ENCODE results near the gene MAP3K4.

Gene MAP3K4

DNA sequence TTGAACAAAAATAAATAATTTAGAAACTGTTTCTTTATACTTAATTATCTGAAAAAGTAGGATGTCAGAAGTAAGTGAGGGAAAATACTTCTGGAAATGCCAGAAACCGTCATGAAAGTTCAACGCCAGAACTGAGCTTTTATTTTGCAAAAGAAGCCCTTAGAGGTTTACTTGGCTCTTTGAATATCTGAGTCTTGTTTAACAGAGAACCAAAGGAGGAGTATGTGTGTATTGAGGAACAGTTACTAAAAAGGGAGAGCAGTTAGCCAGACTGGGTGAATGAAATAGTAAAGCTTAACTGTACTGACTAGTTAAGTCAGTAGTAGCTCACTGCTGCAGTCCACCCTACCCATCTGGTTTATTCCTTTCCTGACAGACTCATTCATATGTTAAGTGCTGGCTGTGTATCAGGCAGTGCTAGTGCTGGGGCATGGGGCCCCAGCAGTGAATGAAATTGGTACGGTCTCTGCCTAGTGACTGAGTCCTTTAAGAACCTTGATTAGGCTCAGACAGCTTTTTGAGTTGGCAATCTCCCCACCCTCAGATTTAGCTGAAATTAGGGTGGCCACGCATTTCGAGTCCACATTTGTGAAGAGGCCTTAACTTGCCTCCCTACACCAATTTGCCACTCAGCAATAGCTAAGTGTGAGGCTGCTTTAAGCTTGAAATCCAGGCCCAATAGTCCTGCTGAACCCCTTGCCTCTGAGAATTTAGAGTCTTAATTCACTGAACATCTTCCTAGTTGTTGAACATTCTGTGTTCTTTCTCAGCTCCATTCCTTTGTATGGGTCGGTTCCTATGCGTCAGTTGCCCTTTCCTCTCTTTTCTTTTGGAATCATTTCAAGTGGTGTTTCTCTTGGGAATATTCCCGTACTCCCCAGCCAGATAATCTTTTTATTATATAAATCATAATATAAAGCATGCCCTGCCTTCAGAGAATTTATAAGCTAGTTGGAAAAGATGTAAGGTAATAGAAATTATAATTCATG is 20.2 kb downstream of the MAP3K4 start:
- H3K4me3 ChIP-seq (replicated peaks in 1 of 2; ENCODE audit: low read depth in 2 of 2, low read length in 2 of 2) = no peak overlapping the region
- peak; percentile 71 to 82 for DNase-seq (ENCODE audit: low read depth in 2 of 2)
- TF ChIP-seq, protein P1, sequence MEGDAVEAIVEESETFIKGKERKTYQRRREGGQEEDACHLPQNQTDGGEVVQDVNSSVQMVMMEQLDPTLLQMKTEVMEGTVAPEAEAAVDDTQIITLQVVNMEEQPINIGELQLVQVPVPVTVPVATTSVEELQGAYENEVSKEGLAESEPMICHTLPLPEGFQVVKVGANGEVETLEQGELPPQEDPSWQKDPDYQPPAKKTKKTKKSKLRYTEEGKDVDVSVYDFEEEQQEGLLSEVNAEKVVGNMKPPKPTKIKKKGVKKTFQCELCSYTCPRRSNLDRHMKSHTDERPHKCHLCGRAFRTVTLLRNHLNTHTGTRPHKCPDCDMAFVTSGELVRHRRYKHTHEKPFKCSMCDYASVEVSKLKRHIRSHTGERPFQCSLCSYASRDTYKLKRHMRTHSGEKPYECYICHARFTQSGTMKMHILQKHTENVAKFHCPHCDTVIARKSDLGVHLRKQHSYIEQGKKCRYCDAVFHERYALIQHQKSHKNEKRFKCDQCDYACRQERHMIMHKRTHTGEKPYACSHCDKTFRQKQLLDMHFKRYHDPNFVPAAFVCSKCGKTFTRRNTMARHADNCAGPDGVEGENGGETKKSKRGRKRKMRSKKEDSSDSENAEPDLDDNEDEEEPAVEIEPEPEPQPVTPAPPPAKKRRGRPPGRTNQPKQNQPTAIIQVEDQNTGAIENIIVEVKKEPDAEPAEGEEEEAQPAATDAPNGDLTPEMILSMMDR (IDR thresholded peaks at IDR 0.05; ENCODE audit: low read depth, low read length) = no peak

DNA sequence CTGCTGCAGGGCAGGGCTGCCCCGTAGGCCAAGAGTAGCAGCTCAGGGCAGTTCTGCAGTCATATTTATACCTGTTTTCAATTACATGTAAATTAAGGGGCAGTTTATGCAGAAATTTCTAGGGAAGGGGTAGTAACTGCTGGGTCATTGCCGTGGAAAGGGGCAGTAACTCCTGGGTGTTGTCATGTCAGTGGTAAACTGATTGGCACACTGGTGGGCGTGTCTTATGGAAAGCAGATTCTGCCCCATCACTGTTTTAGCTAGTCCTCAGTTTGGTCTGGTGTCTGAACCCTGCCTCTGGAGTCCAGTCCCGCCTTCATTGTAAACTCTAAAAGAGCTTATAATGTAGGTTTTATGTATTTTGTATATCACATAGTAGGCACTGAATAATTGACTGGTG is 22.1 kb downstream of the MAP3K4 start:
- H3K4me3 ChIP-seq (replicated peaks in 1 of 2; ENCODE audit: low read depth in 2 of 2, low read length in 2 of 2) = no peak overlapping the region
- TF ChIP-seq, protein P1 (IDR thresholded peaks at IDR 0.05; ENCODE audit: low read depth, low read length) = no peak
- no peak for DNase-seq (ENCODE audit: low read depth in 2 of 2)

- TF ChIP-seq, protein P1 (IDR thresholded peaks at IDR 0.05; ENCODE audit: low read depth, low read length) = no peak
- DNase-seq (ENCODE audit: low read depth in 2 of 2) = no peak
- no peak overlapping the region for H3K4me3 ChIP-seq (replicated peaks in 1 of 2; ENCODE audit: low read depth in 2 of 2, low read length in 2 of 2)
Measured at GRCh38 chr6:161017766-161018564, 26.4 kb downstream of the MAP3K4 start.

DNA sequence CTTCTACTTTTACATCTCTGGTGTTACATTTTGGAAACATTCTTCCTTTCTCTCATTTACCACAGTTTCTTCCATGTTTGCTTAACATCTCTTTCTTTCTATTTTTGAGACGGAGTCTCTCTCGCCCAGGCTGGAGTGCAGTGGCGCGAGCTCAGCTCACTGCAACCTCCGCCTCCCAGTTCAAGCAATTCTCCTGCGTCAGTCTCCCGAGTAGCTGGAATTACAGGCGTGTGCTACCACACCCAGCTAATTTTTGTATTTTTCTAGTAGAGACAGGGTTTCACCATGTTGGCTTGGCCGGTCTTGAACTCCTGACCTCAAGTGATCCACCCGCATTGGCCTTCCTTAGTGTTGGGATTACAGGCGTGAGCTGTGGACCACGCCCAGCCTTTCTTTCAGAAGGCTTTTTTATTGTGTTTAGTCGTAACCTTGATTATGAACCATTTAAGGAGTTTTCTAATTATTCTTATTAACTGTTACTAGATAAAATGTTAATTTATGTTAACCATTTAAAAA is 27.8 kb downstream of the MAP3K4 start:
- TF ChIP-seq, protein P1 (IDR thresholded peaks at IDR 0.05; ENCODE audit: low read depth, low read length) = no peak
- no peak overlapping the region for H3K4me3 ChIP-seq (replicated peaks in 1 of 2; ENCODE audit: low read depth in 2 of 2, low read length in 2 of 2)
- DNase-seq (ENCODE audit: low read depth in 2 of 2) = no peak

GRCh38 chr6:161021543-161021942 is 30.0 kb downstream of the MAP3K4 start:
- no peak for DNase-seq (ENCODE audit: low read depth in 2 of 2)
- TF ChIP-seq, protein P1 (IDR thresholded peaks at IDR 0.05; ENCODE audit: low read depth, low read length) = no peak
- H3K4me3 ChIP-seq (replicated peaks in 1 of 2; ENCODE audit: low read depth in 2 of 2, low read length in 2 of 2) = no peak overlapping the region

DNA sequence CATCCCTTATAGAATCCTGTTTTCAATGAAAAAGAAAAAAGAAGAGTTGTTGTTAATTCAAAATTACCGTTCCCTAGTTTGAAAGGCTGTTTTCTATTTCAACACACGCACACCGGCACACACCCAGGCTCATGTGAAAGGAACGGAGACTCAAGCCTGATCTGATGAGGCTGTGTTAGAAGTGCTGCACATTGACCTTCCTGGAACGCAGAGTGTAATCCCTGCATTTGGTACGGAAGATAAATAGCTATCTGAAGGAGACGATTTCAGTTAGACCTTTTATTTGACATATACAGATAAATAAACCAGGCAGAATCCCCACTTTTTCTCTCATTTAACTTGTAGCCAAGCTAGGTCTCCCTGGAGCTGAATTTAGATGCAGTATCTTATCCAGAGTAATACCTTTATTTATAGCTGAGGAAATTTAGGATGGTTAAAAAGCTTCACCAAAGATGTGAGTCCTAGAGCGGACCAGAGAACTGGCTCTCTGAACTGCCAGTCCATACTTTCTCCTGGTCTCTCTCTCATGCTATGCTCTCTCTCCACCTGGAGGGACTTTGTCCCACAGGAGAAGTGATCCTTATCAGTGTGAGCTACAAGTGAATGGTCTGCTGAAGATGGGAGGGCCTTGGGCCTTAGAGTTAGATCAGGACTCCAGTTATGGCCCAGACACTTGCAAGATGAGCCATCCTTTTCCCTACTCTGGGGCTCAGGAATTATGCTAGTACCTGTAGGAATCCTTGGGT is 30.6 kb downstream of the MAP3K4 start:
- no peak for DNase-seq (ENCODE audit: low read depth in 2 of 2)
- no peak overlapping the region for H3K4me3 ChIP-seq (replicated peaks in 1 of 2; ENCODE audit: low read depth in 2 of 2, low read length in 2 of 2)
- TF ChIP-seq, protein P1 (IDR thresholded peaks at IDR 0.05; ENCODE audit: low read depth, low read length) = no peak
